Thyroid gland (tissue), 4 donors: ENCODE results near the gene DUSP28.

Source experiments
- CTCF ChIP-seq, 6 experiments: fragments of 200-600 bp in 3 of 6; fragments of 450-650 bp in 3 of 6; sonication (generic) in 3 of 6; IDR thresholded peaks; one replicate each; pipeline ENCODE4 v1.5.1; 2016 to 2019; ENCODE audit warnings: antibody characterized with exemption in 6 of 6, mild to moderate bottlenecking in 2 of 6, inconsistent platforms in 1 of 6, moderate library complexity in 1 of 6
- POLR2A ChIP-seq, 2 donors: fragments of 450-650 bp; IDR thresholded peaks; one replicate each; pipeline ENCODE4 v1.6.1; 2017; ENCODE audit warnings: antibody characterized with exemption in 2 of 2, mild to moderate bottlenecking in 2 of 2, moderate library complexity in 1 of 2

GRCh38 chr2:240585101-240585500, 24.9 kb downstream of the DUSP28 start:
- TF ChIP-seq CTCF (IDR thresholded peaks at IDR 0.05): no peak
- no peak for TF ChIP-seq POLR2A (IDR thresholded peaks at IDR 0.05)
